Measurements from ENCODE around the gene SLC4A8.
"Not testable (repeated sequence)": the region's sequence is repeated elsewhere in the genome, so short reads cannot be mapped to it uniquely, and the experiment has no call there.

SLC4A8 gene

GRCh38 chr12:51473947-51474346 is 49.3 kb downstream of the SLC4A8 start:
- DNase-seq (ENCODE audit: low read depth in 2 of 2, low spot score in 1 of 2), result no peak

- no peak for DNase-seq (ENCODE audit: low read depth in 2 of 2, low spot score in 1 of 2)
Measured at GRCh38 chr12:51475543-51475942, 50.9 kb downstream of the SLC4A8 start.

GRCh38 chr12:51480978-51481377 is 56.3 kb downstream of the SLC4A8 start:
- DNase-seq (ENCODE audit: low read depth in 2 of 2, low spot score in 1 of 2), result no peak

- DNase-seq (ENCODE audit: low read depth in 2 of 2, low spot score in 1 of 2), result no peak
Measured at GRCh38 chr12:51482929-51483697, 58.5 kb downstream of the SLC4A8 start.

- DNase-seq (ENCODE audit: low read depth in 2 of 2, low spot score in 1 of 2), result no peak
Measured at GRCh38 chr12:51484119-51484518, 59.5 kb downstream of the SLC4A8 start.

- no peak for DNase-seq (ENCODE audit: low read depth in 2 of 2, low spot score in 1 of 2)
Measured at GRCh38 chr12:51488281-51488680, 63.6 kb downstream of the SLC4A8 start.

GRCh38 chr12:51493281-51493680 is 68.7 kb downstream of the SLC4A8 start:
- no peak for DNase-seq (ENCODE audit: low read depth in 2 of 2, low spot score in 1 of 2)

GRCh38 chr12:51496895-51497294 is 72.3 kb downstream of the SLC4A8 start:
- no peak for DNase-seq (ENCODE audit: low read depth in 2 of 2, low spot score in 1 of 2)

GRCh38 chr12:51504851-51505250 is 80.2 kb downstream of the SLC4A8 start:
- DNase-seq (ENCODE audit: low read depth in 2 of 2, low spot score in 1 of 2), result no peak

- no peak for DNase-seq (ENCODE audit: low read depth in 2 of 2, low spot score in 1 of 2)
Measured at GRCh38 chr12:51505360-51506105, 80.9 kb downstream of the SLC4A8 start.

GRCh38 chr12:51507178-51507577 is 82.5 kb downstream of the SLC4A8 start:
- no peak for DNase-seq (ENCODE audit: low read depth in 2 of 2, low spot score in 1 of 2)

GRCh38 chr12:51508285-51508684 is 83.7 kb downstream of the SLC4A8 start:
- DNase-seq (ENCODE audit: low read depth in 2 of 2, low spot score in 1 of 2), result no peak

- no peak for DNase-seq (ENCODE audit: low read depth in 2 of 2, low spot score in 1 of 2)
Measured at GRCh38 chr12:51511546-51512260, 87.1 kb downstream of the SLC4A8 start.

- no peak for DNase-seq (ENCODE audit: low read depth in 2 of 2, low spot score in 1 of 2)
Measured at GRCh38 chr12:51512438-51512837, 87.8 kb downstream of the SLC4A8 start.

GRCh38 chr12:51515037-51515436 is 90.4 kb downstream of the SLC4A8 start:
- not testable (repeated sequence) for DNase-seq (ENCODE audit: low read depth in 2 of 2, low spot score in 1 of 2)

GRCh38 chr12:51517316-51517715 is 92.7 kb downstream of the SLC4A8 start:
- DNase-seq (ENCODE audit: low read depth in 2 of 2, low spot score in 1 of 2), result no peak

GRCh38 chr12:51517800-51518199 is 93.2 kb downstream of the SLC4A8 start:
- no peak for DNase-seq (ENCODE audit: low read depth in 2 of 2, low spot score in 1 of 2)

GRCh38 chr12:51519755-51520154 is 95.1 kb downstream of the SLC4A8 start:
- no peak for DNase-seq (ENCODE audit: low read depth in 2 of 2, low spot score in 1 of 2)

GRCh38 chr12:51520576-51521325 is 96.1 kb downstream of the SLC4A8 start:
- DNase-seq (ENCODE audit: low read depth in 2 of 2, low spot score in 1 of 2), result no peak

- DNase-seq (ENCODE audit: low read depth in 2 of 2, low spot score in 1 of 2), result no peak
Measured at GRCh38 chr12:51521554-51522276, 97.1 kb downstream of the SLC4A8 start.

- no peak for DNase-seq (ENCODE audit: low read depth in 2 of 2, low spot score in 1 of 2)
Measured at GRCh38 chr12:51522696-51523095, 98.1 kb downstream of the SLC4A8 start.

Measured in stimulated activated CD8-positive, alpha-beta memory T cell treated with anti-CD3 and anti-CD28 coated beads, Interleukin-4, amount 100 ng/mL, for 1 hour (primary cell).